ENCODE measurements around the gene KCNRG.
"Not testable (repeated sequence)": the region's sequence is repeated elsewhere in the genome, so short reads cannot be mapped to it uniquely, and the experiment has no call there.

The KCNRG gene, protein sequence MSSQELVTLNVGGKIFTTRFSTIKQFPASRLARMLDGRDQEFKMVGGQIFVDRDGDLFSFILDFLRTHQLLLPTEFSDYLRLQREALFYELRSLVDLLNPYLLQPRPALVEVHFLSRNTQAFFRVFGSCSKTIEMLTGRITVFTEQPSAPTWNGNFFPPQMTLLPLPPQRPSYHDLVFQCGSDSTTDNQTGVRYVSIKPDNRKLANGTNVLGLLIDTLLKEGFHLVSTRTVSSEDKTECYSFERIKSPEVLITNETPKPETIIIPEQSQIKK

DNA sequence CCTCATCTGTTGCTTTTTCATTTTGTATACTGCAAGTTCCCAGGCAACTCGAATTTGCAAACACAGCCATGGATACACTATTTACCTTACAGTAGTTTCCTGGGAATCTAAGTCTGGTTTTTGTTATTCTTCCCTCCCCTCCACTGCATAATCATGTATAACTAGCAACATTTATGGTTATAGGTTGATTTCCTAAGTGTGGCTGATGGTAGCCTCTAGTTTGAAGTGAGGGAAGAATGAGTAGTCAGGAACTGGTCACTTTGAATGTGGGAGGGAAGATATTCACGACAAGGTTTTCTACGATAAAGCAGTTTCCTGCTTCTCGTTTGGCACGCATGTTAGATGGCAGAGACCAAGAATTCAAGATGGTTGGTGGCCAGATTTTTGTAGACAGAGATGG, at the start of gene KCNRG:
TSS of gene KCNRG (plus strand) at position 187 of the 400 bp plus-strand sequence. CDS start at position 237, 50 bp downstream.
- Histone ChIP-seq H3K36me3 (ENCODE audit: insufficient read depth, low read length) (peaks cover 62% of the 10 kb centered on the region), H3K4me3 (ENCODE audit: low read length) (no peak within 1 kb of the TSS)

DNA sequence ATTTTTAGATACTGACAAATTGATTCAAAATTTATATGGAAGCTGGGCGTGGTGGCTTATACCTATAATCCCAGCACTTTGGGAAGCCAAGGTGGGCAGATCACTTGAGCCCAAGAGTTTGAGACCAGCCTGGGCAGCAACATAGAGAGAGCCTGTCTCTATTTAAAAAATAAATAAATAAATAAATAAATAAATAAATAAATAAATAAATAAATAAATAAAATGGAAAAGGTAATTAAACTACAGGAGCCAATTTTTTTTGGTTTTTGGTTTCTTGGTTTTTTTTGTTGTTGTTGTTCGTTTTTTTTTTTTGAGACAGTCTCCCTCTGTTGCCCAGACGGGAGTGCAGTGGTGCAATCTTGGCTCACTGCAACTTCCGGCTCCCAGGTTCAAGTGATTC, 47.8 kb upstream of the KCNRG start:
- Histone ChIP-seq H2AFZ (ENCODE audit: low read depth, low read length) (no peak overlapping the region), H3K4me3 (ENCODE audit: low read length) (no peak overlapping the region), H3K36me3 (ENCODE audit: insufficient read depth, low read length) (no peaks in the 10 kb centered on the region), H3K27me3 (ENCODE audit: insufficient read depth, low read length) (no peaks in the 10 kb centered on the region), H3K9me3 (ENCODE audit: low read length) (peaks cover 5% of the 10 kb centered on the region), H3K4me1 (ENCODE audit: insufficient read depth, low read length) (no peaks in the 10 kb centered on the region)

More for the DNA sequence above, at the start of gene KCNRG:
- Histone ChIP-seq H2AFZ (ENCODE audit: low read depth, low read length) (no peak within 1 kb of the TSS), H3K27me3 (ENCODE audit: insufficient read depth, low read length) (no peaks in the 10 kb centered on the region), H3K4me1 (ENCODE audit: insufficient read depth, low read length) (no peaks in the 10 kb centered on the region), H3K9me3 (ENCODE audit: low read length) (no peaks in the 10 kb centered on the region)

DNA sequence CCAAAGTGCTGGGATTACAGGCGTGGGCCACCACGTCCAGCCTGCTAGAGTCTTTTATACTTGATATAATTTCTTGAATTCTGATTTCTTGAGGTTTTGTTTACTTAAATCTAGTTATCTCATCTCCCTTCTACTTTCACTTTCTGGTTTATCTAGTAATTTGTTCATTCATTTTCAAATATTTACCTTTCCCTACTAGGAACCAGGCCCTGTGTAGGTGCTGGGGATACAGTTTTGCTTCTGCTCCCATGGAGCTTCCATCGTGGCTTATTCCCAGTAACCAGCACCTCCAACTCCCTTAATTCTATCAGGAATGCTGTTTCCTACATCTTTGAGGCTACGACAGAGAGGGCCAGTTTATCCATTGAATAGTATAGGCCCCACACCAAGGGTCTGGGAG, 42.5 kb upstream of the KCNRG start:
- no peak overlapping the region for H3K4me3 ChIP-seq (ENCODE audit: low read length)
- no peaks in the 10 kb centered on the region for H3K9me3 ChIP-seq (ENCODE audit: low read length)
- H3K36me3 ChIP-seq (ENCODE audit: insufficient read depth, low read length) = peaks cover 4% of the 10 kb centered on the region
- H3K27me3 ChIP-seq (ENCODE audit: insufficient read depth, low read length) = no peaks in the 10 kb centered on the region
- H2AFZ ChIP-seq (ENCODE audit: low read depth, low read length) = no peak overlapping the region
- H3K4me1 ChIP-seq (ENCODE audit: insufficient read depth, low read length) = no peaks in the 10 kb centered on the region

DNA sequence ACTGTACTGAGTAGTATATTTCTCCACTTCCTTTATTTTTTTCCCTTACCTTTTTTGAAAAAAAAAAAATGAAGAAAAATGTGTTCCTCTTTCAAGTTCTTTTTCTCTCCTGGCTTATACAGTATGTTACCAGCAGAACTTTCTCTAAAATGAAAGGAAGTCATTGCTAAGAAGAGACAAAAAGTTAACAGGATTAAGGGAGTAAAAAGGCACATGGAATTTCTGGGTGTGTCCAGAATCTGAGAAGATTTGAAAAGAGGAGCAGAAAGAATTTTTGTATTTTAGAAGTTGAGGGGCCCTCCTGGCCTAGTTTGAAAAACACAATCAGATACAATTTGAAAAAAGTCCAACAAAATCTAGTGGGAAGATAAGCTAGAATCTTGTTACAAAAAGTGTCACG, 39.4 kb upstream of the KCNRG start:
- no peaks in the 10 kb centered on the region for H3K27me3 ChIP-seq (ENCODE audit: insufficient read depth, low read length)
- no peaks in the 10 kb centered on the region for H3K4me1 ChIP-seq (ENCODE audit: insufficient read depth, low read length)
- peaks cover 4% of the 10 kb centered on the region for H3K36me3 ChIP-seq (ENCODE audit: insufficient read depth, low read length)
- H2AFZ ChIP-seq (ENCODE audit: low read depth, low read length) = no peak overlapping the region
- H3K9me3 ChIP-seq (ENCODE audit: low read length) = no peaks in the 10 kb centered on the region
- no peak overlapping the region for H3K4me3 ChIP-seq (ENCODE audit: low read length)

DNA sequence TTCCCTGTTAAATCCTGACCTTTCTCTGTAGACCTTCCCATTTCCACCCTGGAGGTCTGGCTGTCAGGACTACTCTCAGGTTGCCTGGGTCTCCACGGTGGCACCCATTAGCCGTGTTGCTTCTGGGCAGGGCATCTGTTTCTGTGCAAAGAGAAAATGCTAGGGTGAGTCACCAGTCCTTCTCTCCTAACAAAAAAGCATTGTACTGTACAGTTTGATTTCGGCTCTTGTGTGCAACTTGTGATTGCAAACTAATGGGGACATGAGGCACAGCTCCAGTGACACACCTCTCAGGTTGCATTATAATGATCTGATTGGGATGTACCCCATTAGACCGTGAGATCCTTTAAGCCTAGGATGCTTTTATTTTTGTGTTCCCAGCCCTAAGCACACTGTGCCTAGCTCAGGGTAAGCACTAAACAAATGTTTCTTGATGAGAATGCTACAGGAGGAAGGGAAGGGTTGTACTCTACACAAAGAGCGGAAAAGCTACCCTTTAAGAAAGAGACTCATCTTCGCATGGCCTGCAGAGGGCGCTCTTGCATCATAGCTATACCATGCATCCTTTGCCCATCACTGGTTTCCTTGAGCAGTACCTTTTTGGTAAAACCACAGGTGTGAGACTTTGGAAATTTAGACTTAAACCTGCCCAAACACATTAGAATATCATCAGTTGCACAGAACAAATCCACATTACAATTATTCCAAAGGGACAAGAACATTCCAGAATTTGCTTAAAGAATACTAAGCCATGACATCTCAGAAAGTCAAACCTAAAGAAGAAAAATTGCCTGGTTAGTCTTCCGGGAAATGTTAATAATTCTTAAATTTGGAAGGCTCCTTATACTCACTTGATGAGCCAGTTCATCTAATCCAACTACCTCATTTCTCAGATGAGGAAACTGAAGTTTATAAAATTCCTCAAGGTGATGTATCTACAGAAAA, 38.7 kb upstream of the KCNRG start:
- Histone ChIP-seq H2AFZ (ENCODE audit: low read depth, low read length) (no peak overlapping the region), H3K4me3 (ENCODE audit: low read length) (no peak overlapping the region), H3K4me1 (ENCODE audit: insufficient read depth, low read length) (no peaks in the 10 kb centered on the region), H3K27me3 (ENCODE audit: insufficient read depth, low read length) (no peaks in the 10 kb centered on the region), H3K36me3 (ENCODE audit: insufficient read depth, low read length) (peaks cover 4% of the 10 kb centered on the region), H3K9me3 (ENCODE audit: low read length) (no peaks in the 10 kb centered on the region)

DNA sequence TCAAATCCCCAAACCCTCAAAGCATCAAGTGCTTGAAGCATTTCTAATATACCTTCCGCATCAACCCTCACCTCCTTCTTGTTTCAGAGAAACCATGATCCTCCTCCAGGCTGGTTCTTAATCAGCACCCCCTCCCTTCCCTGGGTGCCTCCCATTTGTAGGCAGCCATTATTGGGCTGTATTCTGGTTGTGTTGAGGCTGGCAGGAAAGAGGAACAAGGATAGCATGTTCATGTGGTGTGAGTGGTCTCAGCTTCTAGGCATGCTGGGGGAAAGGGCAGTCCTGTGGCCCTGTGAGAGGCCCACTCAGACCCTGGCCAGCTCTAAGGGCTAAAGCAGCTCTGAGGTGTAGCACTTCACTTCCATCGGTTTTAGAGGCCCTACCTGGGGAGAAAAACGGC, 37.3 kb upstream of the KCNRG start:
- Histone ChIP-seq H3K9me3 (ENCODE audit: low read length) (no peaks in the 10 kb centered on the region), H3K4me3 (ENCODE audit: low read length) (no peak overlapping the region), H3K4me1 (ENCODE audit: insufficient read depth, low read length) (no peaks in the 10 kb centered on the region), H3K27me3 (ENCODE audit: insufficient read depth, low read length) (no peaks in the 10 kb centered on the region), H3K36me3 (ENCODE audit: insufficient read depth, low read length) (peaks cover 4% of the 10 kb centered on the region), H2AFZ (ENCODE audit: low read depth, low read length) (no peak overlapping the region)

DNA sequence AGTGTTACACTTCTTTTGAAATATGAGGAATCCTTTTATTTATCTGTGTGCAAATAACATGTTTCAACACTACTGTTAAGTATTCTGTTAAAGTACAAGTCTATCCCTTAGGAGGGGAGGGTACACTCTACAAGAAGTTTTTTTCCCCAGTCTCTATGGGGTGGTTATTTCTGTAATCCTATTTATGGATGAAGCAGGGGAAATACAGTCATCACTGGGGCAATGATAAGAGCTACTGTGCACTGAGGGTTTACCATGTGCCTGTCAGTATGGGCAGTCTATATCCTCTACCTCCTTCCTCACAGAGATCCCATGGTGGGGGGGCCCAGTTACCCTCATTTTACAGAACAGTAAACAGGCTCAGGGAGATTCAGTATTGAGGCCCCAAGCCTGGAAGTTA, 35.0 kb upstream of the KCNRG start:
- Histone ChIP-seq H3K27me3 (ENCODE audit: insufficient read depth, low read length) (no peaks in the 10 kb centered on the region), H3K9me3 (ENCODE audit: low read length) (no peaks in the 10 kb centered on the region), H3K4me1 (ENCODE audit: insufficient read depth, low read length) (no peaks in the 10 kb centered on the region), H3K36me3 (ENCODE audit: insufficient read depth, low read length) (peaks cover 3% of the 10 kb centered on the region), H3K4me3 (ENCODE audit: low read length) (no peak overlapping the region), H2AFZ (ENCODE audit: low read depth, low read length) (no peak overlapping the region)

DNA sequence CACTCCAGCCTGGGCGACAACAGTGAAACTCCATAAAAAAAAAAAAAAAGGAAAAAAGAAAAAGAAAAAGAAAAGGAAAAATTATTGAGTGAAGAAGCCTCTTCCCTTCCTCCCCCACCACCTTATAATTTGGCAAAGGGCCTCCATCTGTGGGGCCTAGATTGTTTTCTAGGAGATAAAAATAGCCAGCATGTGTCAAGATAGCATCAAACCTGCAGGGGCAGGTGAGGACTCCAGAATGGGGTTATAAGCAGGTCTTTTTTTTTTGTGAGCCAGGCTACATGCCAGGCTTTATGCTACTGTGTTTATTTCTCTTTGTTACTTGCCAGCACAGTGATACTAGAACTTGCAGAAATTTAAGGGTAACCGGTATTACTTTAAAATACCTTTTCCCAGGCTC, 30.1 kb upstream of the KCNRG start:
- no peak overlapping the region for H2AFZ ChIP-seq (ENCODE audit: low read depth, low read length)
- no peaks in the 10 kb centered on the region for H3K9me3 ChIP-seq (ENCODE audit: low read length)
- peaks cover 2% of the 10 kb centered on the region for H3K36me3 ChIP-seq (ENCODE audit: insufficient read depth, low read length)
- no peaks in the 10 kb centered on the region for H3K27me3 ChIP-seq (ENCODE audit: insufficient read depth, low read length)
- no peak overlapping the region for H3K4me3 ChIP-seq (ENCODE audit: low read length)
- no peaks in the 10 kb centered on the region for H3K4me1 ChIP-seq (ENCODE audit: insufficient read depth, low read length)

DNA sequence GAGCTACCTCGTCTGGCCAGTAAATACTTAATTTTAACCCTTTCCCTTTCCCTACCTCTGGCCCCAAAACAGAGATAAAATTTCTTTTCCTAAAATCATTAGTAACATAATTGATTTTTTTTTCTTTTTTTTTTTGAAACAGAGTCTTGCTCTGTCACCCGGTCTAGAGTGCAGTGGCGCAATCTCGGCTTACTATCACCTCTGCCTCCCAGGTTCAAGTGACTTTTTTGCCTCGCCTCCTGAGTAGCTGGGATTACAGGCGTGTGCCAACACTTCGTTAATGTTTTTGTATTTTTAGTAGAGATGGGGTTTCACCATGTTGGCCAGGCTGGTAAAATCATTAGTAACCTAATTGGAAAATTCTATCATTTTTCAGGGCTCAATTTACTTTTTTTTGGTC, 28.8 kb upstream of the KCNRG start:
- no peaks in the 10 kb centered on the region for H3K27me3 ChIP-seq (ENCODE audit: insufficient read depth, low read length)
- H2AFZ ChIP-seq (ENCODE audit: low read depth, low read length) = no peak overlapping the region
- no peak overlapping the region for H3K4me3 ChIP-seq (ENCODE audit: low read length)
- no peaks in the 10 kb centered on the region for H3K4me1 ChIP-seq (ENCODE audit: insufficient read depth, low read length)
- H3K36me3 ChIP-seq (ENCODE audit: insufficient read depth, low read length) = peaks cover 2% of the 10 kb centered on the region
- no peaks in the 10 kb centered on the region for H3K9me3 ChIP-seq (ENCODE audit: low read length)

DNA sequence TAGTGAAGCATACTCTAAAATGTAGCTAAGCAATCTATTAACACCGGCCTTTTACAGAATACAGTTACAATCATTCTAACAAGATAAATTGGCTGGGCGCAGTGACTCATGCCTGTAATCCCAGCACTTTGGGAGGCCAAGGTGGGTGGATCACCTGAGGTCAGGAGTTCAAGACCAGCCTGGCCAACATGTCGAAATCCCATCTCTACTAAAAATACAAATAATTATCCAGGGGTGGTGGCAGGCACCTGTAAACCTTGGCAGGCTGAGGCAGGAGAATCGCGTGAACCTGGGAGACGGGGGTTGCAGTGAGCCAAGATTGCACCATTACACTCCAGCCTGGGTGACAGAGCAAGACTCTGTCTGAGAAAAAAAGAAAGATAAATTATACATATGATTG, 24.6 kb upstream of the KCNRG start:
- H3K9me3 ChIP-seq (ENCODE audit: low read length); H2AFZ ChIP-seq (ENCODE audit: low read depth, low read length); H3K4me1 ChIP-seq (ENCODE audit: insufficient read depth, low read length); H3K27me3 ChIP-seq (ENCODE audit: insufficient read depth, low read length); H3K36me3 ChIP-seq (ENCODE audit: insufficient read depth, low read length); H3K4me3 ChIP-seq (ENCODE audit: low read length): not testable (repeated sequence)

DNA sequence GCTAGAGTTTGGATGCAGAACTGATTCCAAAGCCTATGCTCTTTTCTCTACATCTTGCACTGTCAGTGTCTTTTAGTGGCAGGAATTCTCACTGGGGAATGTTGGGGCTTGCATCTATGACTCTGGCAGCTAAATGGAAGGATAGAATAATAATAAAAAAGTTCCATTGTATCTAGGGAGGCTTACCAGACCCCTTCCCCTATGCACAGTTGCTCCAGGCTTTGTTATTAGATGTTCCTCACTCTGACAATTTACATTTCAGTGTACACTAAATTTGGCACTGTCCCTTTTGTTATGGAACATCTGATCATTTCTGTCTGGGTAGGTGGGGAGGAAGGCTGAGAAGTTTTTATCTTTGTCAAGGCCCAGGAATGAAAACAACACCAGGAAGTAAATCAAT, 22.1 kb upstream of the KCNRG start:
- H3K27me3 ChIP-seq (ENCODE audit: insufficient read depth, low read length) = no peaks in the 10 kb centered on the region
- H3K9me3 ChIP-seq (ENCODE audit: low read length) = no peaks in the 10 kb centered on the region
- no peak overlapping the region for H3K4me3 ChIP-seq (ENCODE audit: low read length)
- H2AFZ ChIP-seq (ENCODE audit: low read depth, low read length) = no peak overlapping the region
- peaks cover 2% of the 10 kb centered on the region for H3K36me3 ChIP-seq (ENCODE audit: insufficient read depth, low read length)
- H3K4me1 ChIP-seq (ENCODE audit: insufficient read depth, low read length) = peaks cover 4% of the 10 kb centered on the region

DNA sequence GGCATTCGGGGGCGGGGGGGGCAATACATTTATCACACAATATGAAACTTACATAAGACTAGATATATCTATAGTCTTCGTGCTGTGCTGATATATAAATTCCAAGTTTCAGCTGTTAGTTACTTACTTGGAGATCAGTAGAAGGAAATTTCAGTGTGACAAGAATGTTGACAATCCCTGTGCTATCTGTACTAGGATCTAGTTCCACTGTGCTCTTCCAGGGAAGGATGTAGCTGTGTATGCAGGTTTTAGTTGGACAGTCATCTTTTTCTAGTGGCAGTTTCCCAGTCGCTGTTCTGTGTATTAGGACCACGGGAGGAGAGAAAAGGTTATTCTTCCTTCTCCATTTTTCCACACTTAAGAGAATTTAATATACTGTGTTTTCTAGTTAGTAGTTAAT, 21.6 kb upstream of the KCNRG start:
- H2AFZ ChIP-seq (ENCODE audit: low read depth, low read length) = no peak overlapping the region
- peaks cover 4% of the 10 kb centered on the region for H3K36me3 ChIP-seq (ENCODE audit: insufficient read depth, low read length)
- H3K27me3 ChIP-seq (ENCODE audit: insufficient read depth, low read length) = no peaks in the 10 kb centered on the region
- H3K9me3 ChIP-seq (ENCODE audit: low read length) = no peaks in the 10 kb centered on the region
- H3K4me1 ChIP-seq (ENCODE audit: insufficient read depth, low read length) = peaks cover 9% of the 10 kb centered on the region
- no peak overlapping the region for H3K4me3 ChIP-seq (ENCODE audit: low read length)

DNA sequence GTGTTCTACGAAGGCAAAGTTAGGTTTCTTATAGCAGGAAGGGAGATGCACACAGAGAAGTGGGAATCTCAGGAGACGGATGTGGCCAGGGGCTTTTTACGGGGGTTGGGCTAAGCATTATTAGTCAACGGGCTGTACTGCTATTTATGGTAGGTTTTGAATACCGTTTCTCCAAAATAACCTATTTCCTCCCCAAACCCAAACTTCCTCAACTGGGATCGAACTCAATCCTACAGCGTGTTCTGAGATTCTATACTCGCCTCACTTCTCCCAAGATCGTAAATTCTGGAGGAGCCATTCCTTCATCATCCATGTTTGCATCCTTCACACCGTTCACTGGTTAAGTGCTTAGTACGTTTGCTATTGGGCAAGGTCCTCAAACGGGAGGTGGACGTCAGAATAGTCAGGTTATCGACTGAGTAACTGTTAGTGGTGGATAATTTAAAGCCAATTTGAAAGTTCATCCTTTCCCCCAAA, 19.6 kb upstream of the KCNRG start:
- Histone ChIP-seq H3K9me3 (ENCODE audit: low read length) (no peaks in the 10 kb centered on the region), H2AFZ (ENCODE audit: low read depth, low read length) (no peak overlapping the region), H3K4me1 (ENCODE audit: insufficient read depth, low read length) (peaks cover 17% of the 10 kb centered on the region), H3K27me3 (ENCODE audit: insufficient read depth, low read length) (no peaks in the 10 kb centered on the region), H3K36me3 (ENCODE audit: insufficient read depth, low read length) (peaks cover 21% of the 10 kb centered on the region), H3K4me3 (ENCODE audit: low read length) (no peak overlapping the region)
